Kidney (tissue), 14 donors: ENCODE results near the gene STXBP3. TPM values are rescaled to one million over a fixed set of nuclear protein-coding genes. Genes with fewer than 3 reads are reported as not detected.

Experiments
- DNase-seq, 5 donors: peaks; one replicate each; pipeline ENCODE4 v3.0.0-alpha.2; 2013 to 2020
- FAIRE-seq: peaks from 2 replicates; lab custom pipeline; 2012; peaks lifted over from hg19 to GRCh38; lab: Jason Lieb, UNC
- H3K27ac ChIP-seq, 2 donors: one replicate each; pipeline ENCODE4 v1.7.0; 2013; ENCODE audit warnings: low read depth in 2 of 2, low read length in 2 of 2, inconsistent platforms in 1 of 2
- H3K27me3 ChIP-seq: one replicate; pipeline ENCODE4 v1.7.1; 2013; ENCODE audit warnings: low read length, inconsistent platforms; ENCODE audit not compliant: control insufficient read depth, insufficient read depth
- H3K36me3 ChIP-seq, 3 donors: one replicate each; pipeline versions ENCODE4 v1.7.0 to v1.7.1; 2013; ENCODE audit warnings: low read length in 3 of 3, control low read depth in 1 of 3, inconsistent platforms in 1 of 3; ENCODE audit not compliant: insufficient read depth in 3 of 3, control insufficient read depth in 2 of 3
- H3K4me1 ChIP-seq, 3 donors: one replicate each; pipeline versions ENCODE4 v1.7.0 to v1.7.1; 2013; ENCODE audit warnings: low read length in 3 of 3, inconsistent platforms in 1 of 3, low read depth in 1 of 3; ENCODE audit not compliant: control insufficient read depth in 2 of 3, insufficient read depth in 2 of 3
- H3K4me3 ChIP-seq, 3 donors: one replicate each; pipeline versions ENCODE4 v1.7.0 to v1.8.1; 2013; ENCODE audit warnings: low read length in 3 of 3, control low read depth in 1 of 3, inconsistent platforms in 1 of 3
- H3K9ac ChIP-seq, 3 donors: one replicate each; pipeline versions ENCODE4 v1.7.0 to v1.7.1; 2013; ENCODE audit warnings: low read length in 3 of 3, control low read depth in 1 of 3, inconsistent platforms in 1 of 3
- H3K9me3 ChIP-seq, 3 donors: one replicate each; pipeline versions ENCODE4 v1.7.0 to v1.7.1; 2013; ENCODE audit warnings: low read length in 3 of 3, control low read depth in 1 of 3, inconsistent platforms in 1 of 3; ENCODE audit not compliant: control insufficient read depth in 2 of 3, insufficient read depth in 1 of 3
- intact Hi-C: fragments of 100-400 bp; cut with DNase I; formaldehyde crosslinking; loops from one replicate; pipeline ENCODE4 v1.11.1; 2022
- polyA plus RNA-seq: library from polyadenylated mRNA; stranded (reverse); fragments of 350-450 nt; fragmentation: Illumina TruSeq; extraction: RNeasy Lipid Tissue Mini Kit (QIAGEN cat#74804); gene quantifications from one replicate; pipeline ENCODE4 v1.2.3, GENCODE V29; 2014; ENCODE audit warnings: low read depth, low replicate concordance; ENCODE audit not compliant: insufficient read depth
- total RNA-seq: library from RNA; stranded (reverse); fragmentation: NEBNext Ultra II Directional; extraction: Animal tissue kit (Norgen Biotek cat#: 25700); gene quantifications from one replicate; pipeline ENCODE4 v1.2.1, GENCODE V29; 2021
- TF ChIP-seq, protein P1 (sequence below): IDR thresholded peaks from 3 replicates; pipeline ENCODE4 v1.5.1; 2012; ENCODE audit warnings: mild to moderate bottlenecking, moderate library complexity, borderline replicate concordance; ENCODE audit not compliant: insufficient read depth; ENCODE audit errors: extremely low read depth
- donor health status: control.
- donor health status: control.
- donor health status: control.
- donor health status: control.
- donor health status: control.
- donor health status: DM: yes; HTN: yes; CAD: no.
- donor health status: Normal renal cell carcinoma (clear cell type).

The STXBP3 gene
- total and polyA plus RNA-seq, 2 donors from 2014 or later = 26.0 to 61.4 TPM

GRCh38 chr1:108813326-108813725, 66.9 kb downstream of the STXBP3 start:
- TF ChIP-seq, protein P1, sequence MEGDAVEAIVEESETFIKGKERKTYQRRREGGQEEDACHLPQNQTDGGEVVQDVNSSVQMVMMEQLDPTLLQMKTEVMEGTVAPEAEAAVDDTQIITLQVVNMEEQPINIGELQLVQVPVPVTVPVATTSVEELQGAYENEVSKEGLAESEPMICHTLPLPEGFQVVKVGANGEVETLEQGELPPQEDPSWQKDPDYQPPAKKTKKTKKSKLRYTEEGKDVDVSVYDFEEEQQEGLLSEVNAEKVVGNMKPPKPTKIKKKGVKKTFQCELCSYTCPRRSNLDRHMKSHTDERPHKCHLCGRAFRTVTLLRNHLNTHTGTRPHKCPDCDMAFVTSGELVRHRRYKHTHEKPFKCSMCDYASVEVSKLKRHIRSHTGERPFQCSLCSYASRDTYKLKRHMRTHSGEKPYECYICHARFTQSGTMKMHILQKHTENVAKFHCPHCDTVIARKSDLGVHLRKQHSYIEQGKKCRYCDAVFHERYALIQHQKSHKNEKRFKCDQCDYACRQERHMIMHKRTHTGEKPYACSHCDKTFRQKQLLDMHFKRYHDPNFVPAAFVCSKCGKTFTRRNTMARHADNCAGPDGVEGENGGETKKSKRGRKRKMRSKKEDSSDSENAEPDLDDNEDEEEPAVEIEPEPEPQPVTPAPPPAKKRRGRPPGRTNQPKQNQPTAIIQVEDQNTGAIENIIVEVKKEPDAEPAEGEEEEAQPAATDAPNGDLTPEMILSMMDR = no peak
- FAIRE-seq = no peak
- Histone ChIP-seq H3K27me3 (no peaks in the 10 kb centered on the region), H3K9ac (no peak overlapping the region), H3K4me3 (no peak overlapping the region), H3K4me1 (peaks cover 0 to 5% (median 0%) of the 10 kb centered on the region in 3 donors), H3K36me3 (peaks cover 0 to 7% (median 5%) of the 10 kb centered on the region in 3 donors), H3K9me3 (no peaks in the 10 kb centered on the region), H3K27ac (no peak overlapping the region)
- intact Hi-C loops = no loop called here
- peak in 1 of 5 donors; percentile 39 for DNase-seq

GRCh38 chr1:108814343-108815125, 68.1 kb downstream of the STXBP3 start:
- H3K4me1 ChIP-seq = peaks cover 0 to 5% (median 0%) of the 10 kb centered on the region in 3 donors
- FAIRE-seq (no peak), DNase-seq (peak in 2 of 5 donors; percentile 15 to 43)
- H3K27me3 ChIP-seq = no peaks in the 10 kb centered on the region
- no peak overlapping the region for H3K27ac ChIP-seq
- no peak overlapping the region for H3K9ac ChIP-seq
- H3K9me3 ChIP-seq = no peaks in the 10 kb centered on the region
- intact Hi-C loops = no loop called here
- TF ChIP-seq, protein P1 = no peak
- peaks cover 0 to 7% (median 0%) of the 10 kb centered on the region in 3 donors for H3K36me3 ChIP-seq
- H3K4me3 ChIP-seq = no peak overlapping the region

DNA sequence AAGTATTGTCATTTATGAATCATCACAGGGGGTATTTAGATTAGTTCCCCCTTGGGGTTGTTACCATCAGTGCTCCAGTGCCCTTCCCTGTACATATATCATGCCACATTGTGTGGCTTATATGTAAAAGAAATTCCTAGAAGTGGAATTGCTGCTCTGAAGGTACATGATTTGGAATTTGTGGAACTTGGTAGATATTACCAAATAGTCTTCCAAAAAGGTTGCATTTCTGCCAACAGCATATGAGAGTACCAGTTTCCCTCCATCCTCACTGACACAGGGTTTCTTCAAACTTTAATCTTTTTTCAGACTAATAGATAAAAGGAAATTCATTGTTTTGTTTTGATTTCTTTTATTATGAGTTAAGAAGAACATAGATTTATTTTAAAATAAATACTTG, 69.1 kb downstream of the STXBP3 start:
- intact Hi-C loops = no loop called here
- Histone ChIP-seq H3K4me1 (peaks cover 0 to 5% (median 0%) of the 10 kb centered on the region in 3 donors), H3K27me3 (no peaks in the 10 kb centered on the region), H3K4me3 (no peak overlapping the region), H3K27ac (no peak overlapping the region), H3K36me3 (peaks cover 0 to 4% (median 0%) of the 10 kb centered on the region in 3 donors), H3K9ac (no peak overlapping the region), H3K9me3 (no peaks in the 10 kb centered on the region)
- FAIRE-seq = no peak
- TF ChIP-seq, protein P1 = no peak
- DNase-seq = no peak
